HepG2 (cell line): ENCODE measurements around the gene PLCG2.

Experiments
- CTCF ChIP-seq: sonication (generic); formaldehyde crosslinking; IDR thresholded peaks from 2 replicates; pipeline ENCODE4 v1.5.0; 2020; ENCODE audit warnings: mild to moderate bottlenecking, missing genetic modification reagents, moderate library complexity
- NR2C2 ChIP-seq: sonication (generic); formaldehyde crosslinking; IDR thresholded peaks from 2 replicates; pipeline ENCODE4 v1.4.0; 2020; ENCODE audit warnings: missing genetic modification reagents, mild to moderate bottlenecking, moderate library complexity, borderline replicate concordance
- PHB2 ChIP-seq: fragments of 450-650 bp; IDR thresholded peaks from 2 replicates; pipeline ENCODE4 v1.6.1; 2018; ENCODE audit not compliant: partially characterized antibody
- RAD21 ChIP-seq: fragments of 450-650 bp; formaldehyde crosslinking; IDR thresholded peaks from 2 replicates; pipeline ENCODE4 v1.5.0; 2020; ENCODE audit warnings: mild to moderate bottlenecking
- SYNCRIP ChIP-seq: fragments of 200-400 bp; formaldehyde crosslinking; IDR thresholded peaks from 2 replicates; pipeline ENCODE4 v1.6.1; 2018; ENCODE audit warnings: mild to moderate bottlenecking, low read depth, low read length; ENCODE audit not compliant: insufficient read depth

GRCh38 chr16:81841722-81842121 lies 62.6 kb downstream of the PLCG2 start:
- no peak for TF ChIP-seq SYNCRIP
- no peak for TF ChIP-seq PHB2
- no peak for TF ChIP-seq RAD21 (CRISPR knock-in tag)
- no peak for TF ChIP-seq CTCF
- no peak for TF ChIP-seq NR2C2
